Measurements from ENCODE around the gene ARHGAP44.

GRCh38 chr17:12851901-12852435, 62.7 kb downstream of the ARHGAP44 start:
- no peak for TF ChIP-seq GATA2 (IDR thresholded peaks at IDR 0.05; ENCODE audit: low read depth, low read length)
- no peak for TF ChIP-seq GATA3 (IDR thresholded peaks at IDR 0.05; ENCODE audit: low read depth, low read length)
